ENCODE data around the gene WDFY2.

The WDFY2 gene

DNA sequence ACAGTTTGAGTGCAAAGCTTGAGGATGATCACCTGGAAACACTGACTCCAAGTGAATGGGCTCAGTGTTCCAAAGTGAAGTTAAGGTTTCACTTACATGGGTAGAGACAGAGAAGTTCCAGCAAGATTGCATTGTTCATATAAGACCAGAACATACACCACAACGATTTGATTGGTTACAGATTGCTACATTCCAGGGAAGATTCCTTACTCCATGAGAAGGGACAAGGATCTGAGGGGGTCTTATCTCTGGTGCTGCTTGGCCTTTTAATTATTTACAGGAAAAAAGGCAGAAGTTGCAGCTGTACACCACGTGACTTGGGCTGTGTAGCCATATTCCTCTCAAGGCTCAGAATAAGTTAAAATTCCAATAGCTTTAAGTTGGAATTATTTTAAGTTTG lies 12.3 kb downstream of the WDFY2 start:
- Histone ChIP-seq H3K36me3 (ENCODE audit: insufficient read depth, low read length) (no peaks in the 10 kb centered on the region), H3K9me3 (ENCODE audit: low read length) (peaks cover 3% of the 10 kb centered on the region), H3K4me3 (ENCODE audit: low read length) (no peak overlapping the region), H3K4me1 (ENCODE audit: insufficient read depth, low read length) (peaks cover 12% of the 10 kb centered on the region), H3K27me3 (ENCODE audit: insufficient read depth, low read length) (no peaks in the 10 kb centered on the region), H2AFZ (ENCODE audit: low read depth, low read length) (no peak overlapping the region)

DNA sequence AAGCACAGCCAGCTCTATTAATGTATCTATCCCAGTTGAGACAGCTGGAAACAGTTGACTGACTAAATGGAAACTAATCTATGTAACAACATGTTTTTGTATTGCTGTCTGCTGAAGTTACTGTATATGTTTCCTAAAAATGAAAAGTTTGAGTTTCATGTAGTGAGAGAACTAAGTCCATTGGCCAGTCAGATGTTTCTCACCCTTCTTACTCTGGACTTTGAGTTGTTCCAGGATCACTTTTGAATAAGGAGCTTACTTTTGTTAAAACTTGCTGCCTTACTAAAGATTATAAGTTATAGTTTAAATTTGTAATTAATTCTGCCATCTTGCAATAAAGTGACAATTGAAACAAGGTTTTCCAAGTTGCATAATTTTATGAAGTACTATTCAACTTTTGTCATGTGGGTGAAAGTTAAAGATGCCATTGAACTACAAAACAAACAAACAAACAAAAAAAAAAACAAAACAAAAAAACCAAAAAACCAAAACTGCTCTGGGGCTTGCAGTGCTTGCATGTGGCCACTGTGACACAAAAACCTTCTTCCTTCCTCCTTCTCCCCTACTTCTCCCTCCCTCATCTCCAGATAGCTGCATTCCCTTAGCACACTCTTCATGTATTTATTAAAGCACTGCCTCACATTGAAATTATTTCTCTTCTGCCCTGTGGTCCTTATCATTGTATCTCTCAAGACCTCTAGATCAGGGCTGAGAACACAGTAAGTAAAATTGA lies 15.3 kb downstream of the WDFY2 start:
- Histone ChIP-seq H3K27me3 (ENCODE audit: insufficient read depth, low read length) (no peaks in the 10 kb centered on the region), H3K4me3 (ENCODE audit: low read length) (no peak overlapping the region), H3K36me3 (ENCODE audit: insufficient read depth, low read length) (no peaks in the 10 kb centered on the region)

DNA sequence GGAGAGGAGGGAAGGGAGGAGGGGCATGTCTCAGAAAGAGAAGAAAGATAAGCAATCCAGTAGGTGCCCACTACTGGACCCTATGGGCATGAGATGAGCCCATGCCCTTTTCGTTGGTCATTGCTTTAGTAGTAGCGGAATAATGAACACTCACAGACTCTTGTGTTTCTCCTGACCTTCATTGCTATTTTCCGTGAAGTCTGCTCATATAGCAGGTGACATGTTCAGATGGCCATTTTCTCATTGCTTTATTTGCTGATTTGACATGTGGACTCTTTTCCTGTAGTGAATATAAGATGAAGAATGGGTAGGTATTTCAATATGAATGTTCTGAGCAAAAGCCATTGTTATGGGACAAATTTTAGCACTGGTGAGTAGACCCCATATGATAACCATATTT lies 16.4 kb downstream of the WDFY2 start:
- no peak overlapping the region for H2AFZ ChIP-seq (ENCODE audit: low read depth, low read length)
- peaks cover 31% of the 10 kb centered on the region for H3K4me1 ChIP-seq (ENCODE audit: insufficient read depth, low read length)
- no peaks in the 10 kb centered on the region for H3K36me3 ChIP-seq (ENCODE audit: insufficient read depth, low read length)
- H3K27me3 ChIP-seq (ENCODE audit: insufficient read depth, low read length) = no peaks in the 10 kb centered on the region
- H3K4me3 ChIP-seq (ENCODE audit: low read length) = no peak overlapping the region
- peaks cover 3% of the 10 kb centered on the region for H3K9me3 ChIP-seq (ENCODE audit: low read length)

More for the DNA sequence above, 15.3 kb downstream of the WDFY2 start:
- H3K4me1 ChIP-seq (ENCODE audit: insufficient read depth, low read length) = peaks cover 28% of the 10 kb centered on the region
- H2AFZ ChIP-seq (ENCODE audit: low read depth, low read length) = no peak overlapping the region
- H3K9me3 ChIP-seq (ENCODE audit: low read length) = peaks cover 3% of the 10 kb centered on the region

DNA sequence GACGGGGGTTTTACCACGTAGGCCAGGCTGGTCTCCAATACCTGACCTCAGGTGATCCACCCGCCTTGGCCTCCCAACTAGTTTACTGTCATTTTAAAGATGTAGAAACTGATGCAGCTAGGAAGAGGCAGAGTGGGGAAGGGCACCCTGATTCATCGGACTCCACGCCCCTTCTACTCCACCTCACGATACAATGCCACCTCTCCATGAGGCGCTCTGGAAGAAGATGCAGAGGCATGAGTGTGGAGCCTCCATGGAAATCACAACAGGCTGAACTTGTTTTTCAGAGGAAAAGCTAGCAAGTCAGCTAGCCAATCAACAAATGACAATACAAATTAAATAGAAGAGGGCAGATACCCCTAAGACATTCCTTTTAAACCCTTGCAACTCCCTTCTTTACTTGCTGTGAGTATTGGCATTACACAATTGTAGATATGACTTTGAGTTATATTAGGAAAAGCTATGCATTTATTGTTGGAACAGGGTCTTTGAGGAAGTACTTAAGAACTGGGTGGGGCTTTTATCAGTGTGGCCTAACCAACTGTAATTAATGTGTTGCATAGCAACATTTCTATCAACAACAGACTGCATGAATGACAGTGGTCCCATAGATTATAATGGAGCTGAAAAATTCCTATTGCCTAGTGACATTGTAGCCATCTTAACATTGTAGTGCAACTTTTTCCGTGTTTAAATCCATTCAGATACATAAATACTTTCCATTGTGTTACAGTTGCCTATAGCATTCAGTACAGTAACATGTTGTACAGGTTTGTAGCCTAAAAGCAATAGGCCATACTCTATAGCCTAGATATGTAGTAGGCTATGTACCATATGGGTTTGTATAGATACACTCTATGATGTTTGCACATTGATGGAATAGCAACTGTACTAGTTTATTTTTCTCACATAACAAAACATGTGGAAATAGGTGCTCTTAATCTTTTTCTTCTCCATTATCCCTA lies 17.6 kb downstream of the WDFY2 start:
- H3K9me3 ChIP-seq (ENCODE audit: low read length) = peaks cover 3% of the 10 kb centered on the region

DNA sequence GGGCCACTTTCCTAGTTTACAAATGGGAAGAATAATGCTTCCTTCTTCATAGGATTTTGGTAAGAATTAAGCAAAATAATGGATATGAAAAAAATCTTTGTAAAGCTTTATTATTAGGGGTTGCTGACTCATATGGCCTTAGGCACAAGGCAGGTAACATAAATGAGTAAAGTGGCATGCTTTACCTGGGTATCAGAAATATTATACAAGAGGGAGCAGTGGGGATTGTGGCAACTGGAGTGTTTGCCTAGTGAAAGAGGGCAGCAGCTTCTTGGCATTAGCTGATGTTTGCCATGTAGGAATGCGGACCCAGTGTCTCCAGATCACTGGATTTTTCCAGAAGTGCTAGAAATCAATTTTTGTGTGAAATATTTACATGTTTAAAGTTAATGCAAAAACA lies 19.5 kb downstream of the WDFY2 start:
- H3K4me3 ChIP-seq (ENCODE audit: low read length) = no peak overlapping the region
- peaks cover 31% of the 10 kb centered on the region for H3K4me1 ChIP-seq (ENCODE audit: insufficient read depth, low read length)
- no peaks in the 10 kb centered on the region for H3K36me3 ChIP-seq (ENCODE audit: insufficient read depth, low read length)
- peaks cover 6% of the 10 kb centered on the region for H3K9me3 ChIP-seq (ENCODE audit: low read length)
- no peak overlapping the region for H2AFZ ChIP-seq (ENCODE audit: low read depth, low read length)
- no peaks in the 10 kb centered on the region for H3K27me3 ChIP-seq (ENCODE audit: insufficient read depth, low read length)

More for the DNA sequence above, 17.6 kb downstream of the WDFY2 start:
- no peak overlapping the region for H3K4me3 ChIP-seq (ENCODE audit: low read length)
- H3K36me3 ChIP-seq (ENCODE audit: insufficient read depth, low read length) = no peaks in the 10 kb centered on the region
- peaks cover 31% of the 10 kb centered on the region for H3K4me1 ChIP-seq (ENCODE audit: insufficient read depth, low read length)
- H3K27me3 ChIP-seq (ENCODE audit: insufficient read depth, low read length) = no peaks in the 10 kb centered on the region
- no peak overlapping the region for H2AFZ ChIP-seq (ENCODE audit: low read depth, low read length)

DNA sequence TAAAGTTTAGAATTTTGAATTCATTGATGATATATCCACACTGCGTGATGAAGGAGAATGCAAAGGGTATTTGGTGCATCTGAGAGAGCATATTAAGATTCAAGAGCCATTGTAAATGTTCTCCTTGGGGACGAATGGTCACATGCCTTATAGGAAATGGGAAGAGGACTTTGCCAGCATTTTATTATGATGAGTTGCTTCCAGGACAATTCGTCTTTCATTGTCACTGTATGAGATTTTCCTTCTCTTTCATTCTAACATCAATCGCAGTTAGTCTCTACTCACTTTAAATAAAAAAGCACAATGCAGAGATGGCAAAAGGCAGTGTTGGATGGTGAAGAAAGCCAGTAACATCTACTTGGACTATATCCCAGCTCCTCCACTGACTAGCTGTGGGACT lies 21.4 kb downstream of the WDFY2 start:
- peaks cover 4% of the 10 kb centered on the region for H3K9me3 ChIP-seq (ENCODE audit: low read length)
- H3K36me3 ChIP-seq (ENCODE audit: insufficient read depth, low read length) = no peaks in the 10 kb centered on the region
- H3K4me1 ChIP-seq (ENCODE audit: insufficient read depth, low read length) = peaks cover 27% of the 10 kb centered on the region
- H3K27me3 ChIP-seq (ENCODE audit: insufficient read depth, low read length) = no peaks in the 10 kb centered on the region
- H2AFZ ChIP-seq (ENCODE audit: low read depth, low read length) = no peak overlapping the region
- no peak overlapping the region for H3K4me3 ChIP-seq (ENCODE audit: low read length)

DNA sequence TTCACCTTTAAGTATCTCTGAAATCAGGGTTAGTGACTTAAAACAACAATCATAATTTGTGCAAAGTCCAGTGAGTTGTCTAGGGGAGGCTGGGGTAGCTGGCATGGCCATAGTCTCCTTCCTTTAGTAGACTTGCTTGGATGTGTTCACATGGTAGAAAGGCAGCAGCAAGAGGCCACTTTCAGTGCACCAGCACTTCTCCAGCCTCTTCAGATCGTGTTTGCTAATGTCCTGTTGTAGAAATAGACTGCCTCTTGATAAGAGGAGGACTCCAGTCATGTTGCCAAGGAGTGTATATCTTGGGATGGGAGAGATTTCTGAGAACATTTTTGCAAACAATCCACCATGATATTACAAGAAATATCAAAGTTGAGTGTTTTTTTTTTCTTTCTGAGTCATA lies 22.9 kb downstream of the WDFY2 start:
- no peak overlapping the region for H2AFZ ChIP-seq (ENCODE audit: low read depth, low read length)

DNA sequence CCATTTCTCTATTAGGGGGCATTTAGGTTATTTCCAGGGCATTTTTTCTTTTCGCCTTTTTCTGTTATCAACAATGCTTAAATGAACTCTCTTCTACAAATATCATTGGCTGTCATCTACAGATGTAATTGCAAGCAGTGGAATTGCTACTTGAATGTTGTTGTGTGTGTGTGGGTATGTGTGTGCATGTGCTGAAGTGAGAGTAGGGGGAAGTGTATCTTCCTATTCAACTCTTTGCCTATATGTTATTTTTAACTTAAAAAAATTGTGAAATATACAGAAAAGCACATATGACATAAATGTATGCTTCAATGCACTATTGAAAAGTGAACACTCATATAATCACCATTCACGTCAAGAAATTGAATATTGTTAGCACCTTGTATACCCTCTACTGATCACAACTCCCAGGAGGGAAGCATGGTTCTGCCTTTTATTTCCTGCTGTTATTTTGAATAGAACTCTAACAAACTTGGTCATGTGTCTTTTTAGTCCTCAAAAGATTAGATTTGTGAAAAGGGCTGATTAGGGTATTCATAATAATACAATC lies 24.7 kb downstream of the WDFY2 start:
- Histone ChIP-seq H3K4me3 (ENCODE audit: low read length) (no peak overlapping the region), H3K4me1 (ENCODE audit: insufficient read depth, low read length) (peaks cover 8% of the 10 kb centered on the region), H2AFZ (ENCODE audit: low read depth, low read length) (no peak overlapping the region), H3K36me3 (ENCODE audit: insufficient read depth, low read length) (no peaks in the 10 kb centered on the region), H3K9me3 (ENCODE audit: low read length) (peaks cover 4% of the 10 kb centered on the region), H3K27me3 (ENCODE audit: insufficient read depth, low read length) (no peaks in the 10 kb centered on the region)

More for the DNA sequence above, 22.9 kb downstream of the WDFY2 start:
- no peaks in the 10 kb centered on the region for H3K27me3 ChIP-seq (ENCODE audit: insufficient read depth, low read length)
- peaks cover 4% of the 10 kb centered on the region for H3K9me3 ChIP-seq (ENCODE audit: low read length)
- no peaks in the 10 kb centered on the region for H3K36me3 ChIP-seq (ENCODE audit: insufficient read depth, low read length)
- no peak overlapping the region for H3K4me3 ChIP-seq (ENCODE audit: low read length)
- peaks cover 18% of the 10 kb centered on the region for H3K4me1 ChIP-seq (ENCODE audit: insufficient read depth, low read length)

DNA sequence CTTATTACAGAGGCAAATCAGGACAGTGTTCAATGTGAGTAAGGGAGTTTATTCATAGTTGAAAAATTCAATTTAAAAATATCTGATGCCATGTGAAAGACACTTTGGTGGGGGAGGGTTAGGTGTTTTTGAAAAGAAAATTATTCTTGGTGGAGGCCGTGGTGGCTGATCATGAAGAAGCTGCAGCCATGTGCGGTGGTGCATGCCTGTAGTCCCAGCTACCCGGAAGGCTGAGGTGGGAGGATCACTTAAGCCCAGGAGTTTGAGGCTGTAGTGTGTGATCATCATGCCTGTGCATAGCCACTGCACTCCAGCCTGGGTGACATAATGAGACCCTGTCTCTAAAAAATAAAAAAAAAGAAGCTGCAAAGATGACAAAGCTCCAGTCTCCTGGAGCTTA lies 28.6 kb downstream of the WDFY2 start:
- Histone ChIP-seq H3K4me1 (ENCODE audit: insufficient read depth, low read length) (peaks cover 10% of the 10 kb centered on the region), H3K27me3 (ENCODE audit: insufficient read depth, low read length) (no peaks in the 10 kb centered on the region), H3K9me3 (ENCODE audit: low read length) (peaks cover under 1% of the 10 kb centered on the region), H2AFZ (ENCODE audit: low read depth, low read length) (no peak overlapping the region), H3K36me3 (ENCODE audit: insufficient read depth, low read length) (no peaks in the 10 kb centered on the region), H3K4me3 (ENCODE audit: low read length) (no peak overlapping the region)

DNA sequence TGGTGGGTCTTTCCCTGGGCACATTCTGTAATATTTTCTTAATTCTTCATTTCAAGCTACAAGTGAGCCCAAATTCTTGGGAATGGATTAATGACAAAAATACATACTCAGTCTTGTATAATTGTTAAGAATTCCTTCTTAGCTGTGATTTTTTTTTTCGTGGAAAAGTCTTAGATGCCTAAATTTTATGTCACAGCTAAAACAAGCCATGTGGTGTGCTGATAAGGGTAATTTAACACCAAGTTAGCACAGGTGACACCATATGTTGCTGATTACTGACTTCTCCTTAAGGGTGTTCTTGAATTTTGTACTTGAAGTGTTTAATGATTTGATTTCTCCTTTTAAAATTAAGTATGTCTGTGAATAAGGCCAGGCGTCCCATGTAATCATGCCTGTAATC lies 29.3 kb downstream of the WDFY2 start:
- Histone ChIP-seq H3K4me3 (ENCODE audit: low read length) (no peak overlapping the region), H3K36me3 (ENCODE audit: insufficient read depth, low read length) (no peaks in the 10 kb centered on the region), H2AFZ (ENCODE audit: low read depth, low read length) (no peak overlapping the region), H3K27me3 (ENCODE audit: insufficient read depth, low read length) (no peaks in the 10 kb centered on the region), H3K4me1 (ENCODE audit: insufficient read depth, low read length) (peaks cover 10% of the 10 kb centered on the region), H3K9me3 (ENCODE audit: low read length) (no peaks in the 10 kb centered on the region)

DNA sequence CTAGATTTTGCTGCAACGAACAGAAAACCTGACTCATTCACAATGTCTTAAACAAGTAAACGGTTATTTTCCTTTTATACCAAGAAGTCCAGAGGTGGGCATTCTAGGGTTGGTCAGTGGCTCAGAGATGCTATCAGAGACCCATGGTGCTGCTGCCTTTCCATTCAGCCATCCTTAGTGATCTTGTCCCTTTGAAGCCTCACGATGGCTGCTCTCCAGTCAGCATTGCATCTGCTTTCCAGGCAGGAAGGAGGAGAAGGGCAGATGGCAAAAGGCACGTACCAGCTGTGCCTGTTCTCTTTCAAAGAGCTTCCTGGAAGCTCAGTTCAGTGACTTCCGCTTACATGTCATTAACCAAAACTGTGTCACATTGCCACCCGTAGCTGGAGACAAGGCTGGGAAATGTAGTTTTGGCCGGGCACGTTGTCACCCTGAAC lies 30.1 kb downstream of the WDFY2 start:
- H3K27me3 ChIP-seq (ENCODE audit: insufficient read depth, low read length) = no peaks in the 10 kb centered on the region
- H3K4me3 ChIP-seq (ENCODE audit: low read length) = no peak overlapping the region
- no peaks in the 10 kb centered on the region for H3K36me3 ChIP-seq (ENCODE audit: insufficient read depth, low read length)
- peak overlapping the region; percentile 36 for H2AFZ ChIP-seq (ENCODE audit: low read depth, low read length)
- H3K9me3 ChIP-seq (ENCODE audit: low read length) = no peaks in the 10 kb centered on the region
- H3K4me1 ChIP-seq (ENCODE audit: insufficient read depth, low read length) = peaks cover 10% of the 10 kb centered on the region

DNA sequence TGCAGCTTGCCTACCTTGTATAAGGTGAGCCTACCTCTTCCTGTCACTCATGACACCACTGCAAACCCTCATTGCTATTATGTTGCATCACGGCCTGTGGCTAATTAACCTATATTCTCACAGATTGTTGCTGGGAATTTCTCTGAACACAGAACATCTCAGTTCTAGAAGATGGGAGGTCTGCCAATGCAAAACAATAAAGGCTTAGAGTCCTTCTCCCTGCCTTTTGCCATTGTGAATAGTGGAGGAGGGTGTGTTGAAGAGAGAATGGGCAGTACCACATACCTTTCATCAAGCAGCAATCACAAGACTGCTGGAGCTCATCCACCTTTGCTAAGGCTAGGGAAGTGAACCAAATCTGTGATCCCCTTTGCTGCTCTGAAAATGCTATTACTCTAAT lies 34.4 kb downstream of the WDFY2 start:
- H3K4me3 ChIP-seq (ENCODE audit: low read length) = no peak overlapping the region
- H3K36me3 ChIP-seq (ENCODE audit: insufficient read depth, low read length) = no peaks in the 10 kb centered on the region
- no peaks in the 10 kb centered on the region for H3K9me3 ChIP-seq (ENCODE audit: low read length)
- H2AFZ ChIP-seq (ENCODE audit: low read depth, low read length) = no peak overlapping the region
- no peaks in the 10 kb centered on the region for H3K27me3 ChIP-seq (ENCODE audit: insufficient read depth, low read length)
- H3K4me1 ChIP-seq (ENCODE audit: insufficient read depth, low read length) = peaks cover 19% of the 10 kb centered on the region

DNA sequence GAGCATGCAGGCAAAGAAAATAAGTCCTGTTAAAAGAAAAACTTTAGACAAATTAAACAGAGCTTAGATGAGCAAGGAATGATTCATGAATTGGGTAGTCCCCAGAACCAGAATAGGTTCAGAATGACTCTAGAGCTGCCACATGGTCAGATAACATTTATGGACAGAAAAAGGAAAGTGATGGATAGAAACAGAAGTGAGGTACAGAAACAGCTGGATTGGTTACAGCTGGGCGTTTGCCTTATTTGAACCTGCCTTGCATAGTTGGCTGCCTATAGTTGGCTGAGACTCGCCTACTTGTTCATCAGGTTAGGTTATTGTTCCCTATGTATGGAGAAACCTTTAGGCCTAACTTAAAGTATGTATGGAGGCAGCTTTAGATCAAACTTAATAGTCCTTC lies 35.4 kb downstream of the WDFY2 start:
- Histone ChIP-seq H3K9me3 (ENCODE audit: low read length) (no peaks in the 10 kb centered on the region), H2AFZ (ENCODE audit: low read depth, low read length) (no peak overlapping the region), H3K4me3 (ENCODE audit: low read length) (no peak overlapping the region), H3K36me3 (ENCODE audit: insufficient read depth, low read length) (no peaks in the 10 kb centered on the region), H3K27me3 (ENCODE audit: insufficient read depth, low read length) (no peaks in the 10 kb centered on the region), H3K4me1 (ENCODE audit: insufficient read depth, low read length) (peaks cover 16% of the 10 kb centered on the region)

Data from neuron (in vitro differentiated cells).